Measurements from ENCODE around the gene VPS4A.

GRCh38 chr16:69316595-69317034, 5.5 kb downstream of the VPS4A start:
- TF ChIP-seq EZH2 (IDR thresholded peaks at IDR 0.05) (no peak), POLR2AphosphoS5 (IDR thresholded peaks at IDR 0.05; ENCODE audit: borderline replicate concordance, low read depth, low read length) (no peak), FOXP2 (optimal IDR thresholded peaks at IDR 0.05; ENCODE audit: control extremely low read depth, extremely low read length, insufficient read depth) (no peak)

Measured in SK-N-MC (cell line).